Neuronal stem cell (in vitro differentiated cells): ENCODE data around the gene PADI3.
A peak's percentile ranks its signal among the peaks of the same experiment; 100 is the strongest.

Experiments used
- DNase-seq: peaks from one replicate; pipeline ENCODE4 v3.0.0-alpha.2; 2013; ENCODE audit warnings: low spot score
- H2AFZ ChIP-seq: one replicate; pipeline ENCODE4 v1.6.1; 2013; ENCODE audit warnings: mild to moderate bottlenecking, low read length, inconsistent platforms
- H2AK5ac ChIP-seq: 2 replicates; pipeline ENCODE4 v1.6.1; 2013; ENCODE audit warnings: low read depth, mild to moderate bottlenecking, inconsistent platforms, low read length, moderate library complexity, mixed read lengths
- H2BK120ac ChIP-seq: 2 replicates; pipeline ENCODE4 v1.6.1; 2013; ENCODE audit warnings: low read depth, mild to moderate bottlenecking, inconsistent platforms, low read length, moderate library complexity, mixed read lengths
- H2BK12ac ChIP-seq: one replicate; pipeline ENCODE4 v1.6.1; 2013; ENCODE audit warnings: low read length, inconsistent platforms
- H2BK15ac ChIP-seq: 2 replicates; pipeline ENCODE4 v1.6.1; 2013; ENCODE audit warnings: mild to moderate bottlenecking, low read length, inconsistent platforms, mixed read lengths
- H2BK5ac ChIP-seq: one replicate; pipeline ENCODE4 v1.6.1; 2013; ENCODE audit warnings: inconsistent platforms, mild to moderate bottlenecking, low read length, moderate library complexity
- H3K14ac ChIP-seq: one replicate; pipeline ENCODE4 v1.6.1; 2013; ENCODE audit warnings: low read length, inconsistent platforms
- H3K18ac ChIP-seq: 2 replicates; pipeline ENCODE4 v1.6.1; 2013; ENCODE audit warnings: low read length, inconsistent platforms
- H3K23ac ChIP-seq: 2 replicates; pipeline ENCODE4 v1.6.1; 2013; ENCODE audit warnings: low read depth, mild to moderate bottlenecking, mixed read lengths, low read length, inconsistent platforms; ENCODE audit not compliant: poor library complexity
- H3K27ac ChIP-seq: replicated peaks from 3 replicates; pipeline ENCODE4 v1.5.1; 2013; ENCODE audit warnings: low read length, inconsistent platforms
- H3K27me3 ChIP-seq, 3 experiments: 2 replicates each; pipeline ENCODE4 v1.6.1; 2013; ENCODE audit warnings: low read length in 3 of 3, mild to moderate bottlenecking in 2 of 3, inconsistent platforms in 1 of 3, low read depth in 1 of 3, mixed read lengths in 1 of 3, moderate library complexity in 1 of 3; ENCODE audit not compliant: control insufficient read depth in 3 of 3, insufficient read depth in 3 of 3
- H3K36me3 ChIP-seq, 2 donors: replicated peaks in 1 of 2; 2 replicates each; pipeline ENCODE4 v1.6.1; 2013; ENCODE audit warnings: low read length in 2 of 2; ENCODE audit not compliant: control insufficient read depth in 2 of 2, insufficient read depth in 2 of 2
- H3K4ac ChIP-seq: 2 replicates; pipeline ENCODE4 v1.6.1; 2013; ENCODE audit warnings: inconsistent platforms, mild to moderate bottlenecking, low read length, moderate library complexity
- H3K4me1 ChIP-seq, 2 donors: 1 replicate in 1 of 2; 2 replicates in 1 of 2; pipeline ENCODE4 v1.6.1; 2013; ENCODE audit warnings: low read length in 2 of 2, low read depth in 1 of 2; ENCODE audit not compliant: control insufficient read depth in 2 of 2, insufficient read depth in 1 of 2
- H3K4me2 ChIP-seq: one replicate; pipeline ENCODE4 v1.6.1; 2013; ENCODE audit warnings: mild to moderate bottlenecking, low read length, inconsistent platforms; ENCODE audit not compliant: insufficient read depth, poor library complexity, severe bottlenecking
- H3K4me3 ChIP-seq, 2 donors: 2 replicates each; pipeline ENCODE4 v1.5.1; 2013; ENCODE audit warnings: low read length in 2 of 2, mild to moderate bottlenecking in 2 of 2, inconsistent platforms in 1 of 2, moderate library complexity in 1 of 2
- H3K79me1 ChIP-seq: one replicate; pipeline ENCODE4 v1.6.1; 2013; ENCODE audit warnings: low read depth, mild to moderate bottlenecking, inconsistent platforms, low read length, moderate library complexity
- H3K9ac ChIP-seq: one replicate; pipeline ENCODE4 v1.6.1; 2013; ENCODE audit warnings: mild to moderate bottlenecking, low read depth, low read length, inconsistent platforms; ENCODE audit not compliant: poor library complexity
- H3K9me3 ChIP-seq, 2 donors: replicated peaks in 1 of 2; 2 replicates each; pipeline versions ENCODE3 to v1.6.1; 2013; ENCODE audit warnings: low read length in 2 of 2, mild to moderate bottlenecking in 2 of 2, inconsistent platforms in 1 of 2, low read depth in 1 of 2, mixed read lengths in 1 of 2, moderate library complexity in 1 of 2; ENCODE audit not compliant: control insufficient read depth in 2 of 2, insufficient read depth in 1 of 2
- H4K8ac ChIP-seq: one replicate; pipeline ENCODE4 v1.6.1; 2013; ENCODE audit warnings: low read depth, mild to moderate bottlenecking, inconsistent platforms, low read length, moderate library complexity
- H4K91ac ChIP-seq: one replicate; pipeline ENCODE4 v1.6.1; 2013; ENCODE audit warnings: low read length, low read depth, mild to moderate bottlenecking, inconsistent platforms; ENCODE audit not compliant: poor library complexity
- WGBS, 2 donors: extraction: QIAGEN DNeasy Blood & Tissue Kit; methylation state at CpG; one replicate each; pipeline ENCODE4 v1.1.7; 2013; ENCODE audit warnings: missing lambda C conversion rate in 2 of 2, mixed read lengths in 1 of 2; ENCODE audit not compliant: insufficient read length in 2 of 2, insufficient replicate concordance in 1 of 2; ENCODE audit errors: extremely low coverage in 2 of 2; 5-methylcytosine and 5-hydroxymethylcytosine counted together

PADI3 gene

DNA sequence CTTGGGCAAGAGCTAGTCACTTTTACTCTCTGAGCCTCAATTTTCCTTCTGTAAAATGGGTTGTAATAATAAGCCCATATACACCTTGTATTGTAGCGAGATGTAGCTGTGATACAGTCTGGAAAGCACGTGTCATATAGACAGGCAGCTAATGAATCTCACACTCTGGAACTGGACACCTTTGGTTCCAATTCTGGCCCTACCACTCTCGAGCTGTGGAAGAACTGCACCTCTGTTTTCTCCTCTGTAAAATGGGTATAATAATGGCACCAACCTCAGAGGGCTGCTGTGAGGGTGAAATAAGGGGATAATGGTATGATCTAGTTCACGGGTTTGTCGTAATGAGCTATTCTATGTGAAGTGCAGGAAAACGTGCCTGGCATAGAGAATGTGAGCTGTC is 58.4 kb downstream of the PADI3 start:
- H3K36me3 ChIP-seq: no peaks in the 10 kb centered on the region
- peaks cover 0 to 5% of the 10 kb centered on the region in 2 donors for H3K9me3 ChIP-seq
- H3K4ac ChIP-seq: no peak overlapping the region
- no peak overlapping the region for H3K9ac ChIP-seq
- H3K27me3 ChIP-seq: no peaks in the 10 kb centered on the region
- no peak overlapping the region for H2BK120ac ChIP-seq
- no peak overlapping the region for H3K18ac ChIP-seq
- no peak overlapping the region for H3K4me3 ChIP-seq
- peaks cover 0 to 10% of the 10 kb centered on the region in 2 donors for H3K4me1 ChIP-seq
- no peak overlapping the region for H3K27ac ChIP-seq
- H2BK15ac ChIP-seq: no peak overlapping the region
- no peak overlapping the region for H3K23ac ChIP-seq
- no peak overlapping the region for H2BK12ac ChIP-seq
- no peak overlapping the region for H4K8ac ChIP-seq
- H2AFZ ChIP-seq: no peak overlapping the region
- H4K91ac ChIP-seq: no peak overlapping the region
- no peak for DNase-seq
- no peaks in the 10 kb centered on the region for H3K79me1 ChIP-seq
- no peak overlapping the region for H3K14ac ChIP-seq
- no CpG with 5 or more reads among the region's 6 CpGs for WGBS, 2 donors
- no peak overlapping the region for H3K4me2 ChIP-seq
- H2BK5ac ChIP-seq: no peak overlapping the region
- H2AK5ac ChIP-seq: no peak overlapping the region

DNA sequence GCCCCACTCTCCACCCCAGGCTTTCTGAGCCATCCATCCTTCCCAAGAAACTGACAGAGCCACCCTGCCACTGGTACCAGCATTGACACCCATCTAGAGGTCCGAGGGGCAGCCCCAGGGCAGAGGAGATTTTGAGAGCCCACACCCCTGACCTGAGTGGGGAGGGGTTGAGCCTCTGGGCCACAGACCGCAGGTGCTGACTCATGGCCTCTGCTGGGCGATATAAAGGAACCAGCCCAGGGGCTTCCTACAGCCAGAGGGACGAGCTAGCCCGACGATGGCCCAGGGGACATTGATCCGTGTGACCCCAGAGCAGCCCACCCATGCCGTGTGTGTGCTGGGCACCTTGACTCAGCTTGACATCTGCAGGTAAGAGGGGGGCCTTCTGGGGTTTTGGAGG is 59.0 kb downstream of the PADI3 start, which contains the start of gene PADI4:
TSS of gene PADI4 (plus strand) at position 252 of the 400 bp plus-strand sequence. CDS start at position 278, 26 bp downstream.
- H3K27me3 ChIP-seq: no peaks in the 10 kb centered on the region
- no peak within 1 kb of the TSS for H3K4ac ChIP-seq
- no peak within 1 kb of the TSS for H3K4me2 ChIP-seq
- peaks cover 0 to 10% of the 10 kb centered on the region in 2 donors for H3K4me1 ChIP-seq
- peaks cover 0 to under 1% of the 10 kb centered on the region in 2 donors for H3K9me3 ChIP-seq
- no peak within 1 kb of the TSS for H3K9ac ChIP-seq
- peak within 1 kb of the TSS; percentile 79 for H2BK15ac ChIP-seq
- H2BK12ac ChIP-seq: no peak within 1 kb of the TSS
- H3K23ac ChIP-seq: peak within 1 kb of the TSS; percentile 20
- peak within 1 kb of the TSS; percentile 65 for H3K18ac ChIP-seq
- no peak within 1 kb of the TSS for H3K27ac ChIP-seq
- no peak within 1 kb of the TSS for H2AK5ac ChIP-seq
- H4K8ac ChIP-seq: peak within 1 kb of the TSS; percentile 20
- no peaks in the 10 kb centered on the region for H3K79me1 ChIP-seq
- peak within 1 kb of the TSS in 1 of 2 donors; percentile 55 for H3K4me3 ChIP-seq
- WGBS, 2 donors: no CpG with 5 or more reads among the region's 8 CpGs
- H2BK120ac ChIP-seq: no peak within 1 kb of the TSS
- no peak for DNase-seq
- H3K14ac ChIP-seq: peak within 1 kb of the TSS; percentile 83
- H2AFZ ChIP-seq: no peak within 1 kb of the TSS
- H2BK5ac ChIP-seq: no peak within 1 kb of the TSS
- no peaks in the 10 kb centered on the region for H3K36me3 ChIP-seq
- no peak within 1 kb of the TSS for H4K91ac ChIP-seq

- H3K14ac ChIP-seq: no peak overlapping the region
- no peak for DNase-seq
- H3K4me2 ChIP-seq: no peak overlapping the region
- no peaks in the 10 kb centered on the region for H3K36me3 ChIP-seq
- H2BK12ac ChIP-seq: no peak overlapping the region
- no peak overlapping the region for H3K4ac ChIP-seq
- H3K27me3 ChIP-seq: no peaks in the 10 kb centered on the region
- no peak overlapping the region for H2BK5ac ChIP-seq
- no peak overlapping the region for H2AK5ac ChIP-seq
- no peak overlapping the region for H4K91ac ChIP-seq
- peak overlapping the region; percentile 79 for H2BK15ac ChIP-seq
- no peak overlapping the region for H2AFZ ChIP-seq
- H3K4me3 ChIP-seq: peak overlapping the region in 1 of 2 donors; percentile 55
- H3K9ac ChIP-seq: no peak overlapping the region
- H3K23ac ChIP-seq: no peak overlapping the region
- WGBS, 2 donors: no CpG with 5 or more reads among the region's 6 CpGs
- peaks cover 0 to 10% of the 10 kb centered on the region in 2 donors for H3K4me1 ChIP-seq
- no peak overlapping the region for H3K18ac ChIP-seq
- H3K79me1 ChIP-seq: no peaks in the 10 kb centered on the region
- H2BK120ac ChIP-seq: no peak overlapping the region
- H4K8ac ChIP-seq: no peak overlapping the region
- no peak overlapping the region for H3K27ac ChIP-seq
- H3K9me3 ChIP-seq: no peaks in the 10 kb centered on the region
Measured at GRCh38 chr1:17308593-17308992, 59.7 kb downstream of the PADI3 start.

GRCh38 chr1:17309426-17310067 is 60.6 kb downstream of the PADI3 start:
- H3K4me1 ChIP-seq: peaks cover 0 to 10% of the 10 kb centered on the region in 2 donors
- no peak overlapping the region for H4K8ac ChIP-seq
- no peak overlapping the region for H3K14ac ChIP-seq
- DNase-seq: no peak
- no peak overlapping the region for H3K23ac ChIP-seq
- H3K4me2 ChIP-seq: no peak overlapping the region
- H3K27ac ChIP-seq: no peak overlapping the region
- no peak overlapping the region for H2BK15ac ChIP-seq
- H2BK120ac ChIP-seq: no peak overlapping the region
- H2AK5ac ChIP-seq: no peak overlapping the region
- H3K36me3 ChIP-seq: no peaks in the 10 kb centered on the region
- no peak overlapping the region for H4K91ac ChIP-seq
- no peak overlapping the region for H3K4ac ChIP-seq
- no peak overlapping the region for H3K9ac ChIP-seq
- no peak overlapping the region for H2BK5ac ChIP-seq
- H3K27me3 ChIP-seq: peaks cover 0 to 4% (median 0%) of the 10 kb centered on the region in 3 experiments
- WGBS, 2 donors: no CpG with 5 or more reads among the region's 8 CpGs
- no peaks in the 10 kb centered on the region for H3K9me3 ChIP-seq
- H3K4me3 ChIP-seq: no peak overlapping the region
- no peak overlapping the region for H2AFZ ChIP-seq
- no peaks in the 10 kb centered on the region for H3K79me1 ChIP-seq
- no peak overlapping the region for H2BK12ac ChIP-seq
- H3K18ac ChIP-seq: peak overlapping the region; percentile 31
